ENCODE results near the gene PHC2.

DNA sequence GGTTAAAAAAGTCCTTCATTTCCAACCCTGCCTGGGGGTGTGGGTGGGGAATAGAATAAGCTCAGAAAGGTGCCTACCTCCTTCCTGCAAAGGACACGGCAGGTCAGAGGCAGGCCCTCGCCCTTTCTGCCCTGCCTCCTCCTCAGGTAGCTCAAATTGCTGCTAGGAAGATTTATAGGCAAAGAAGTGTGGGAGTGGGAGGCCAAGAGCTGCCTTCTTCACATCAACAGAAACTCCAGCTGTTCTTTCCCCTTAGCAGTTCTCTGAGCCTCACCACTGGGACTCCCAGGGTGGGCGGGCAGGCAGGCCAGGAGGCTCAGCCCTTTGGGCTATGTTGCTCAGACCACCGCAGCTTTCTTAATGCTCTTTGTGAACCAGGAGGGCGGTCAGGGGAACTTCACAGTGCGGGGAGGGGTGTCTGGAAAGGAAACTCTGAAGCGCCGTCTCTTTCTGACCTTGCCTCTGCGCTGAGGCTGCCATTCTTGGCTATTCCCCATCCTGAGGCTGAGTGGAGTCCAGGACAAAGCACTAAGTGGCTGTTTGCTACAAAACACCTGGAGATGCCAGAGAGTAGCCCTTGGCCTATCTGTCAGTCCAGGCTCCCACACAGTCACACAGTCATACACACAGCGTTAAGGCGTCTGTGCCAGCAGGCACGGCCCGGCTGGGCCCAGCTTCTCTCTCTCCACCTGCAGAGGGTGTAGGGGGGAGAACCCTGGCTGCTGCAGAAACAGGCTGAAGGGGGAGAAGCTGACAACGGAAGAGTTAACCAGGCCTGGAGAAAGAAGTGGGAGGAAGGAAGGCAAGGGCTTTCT is 107.0 kb downstream of the PHC2 start:
- no peak for TF ChIP-seq ZFP30 (CRISPR knock-in tag; IDR thresholded peaks at IDR 0.05)
- no peak for TF ChIP-seq TOX (CRISPR knock-in tag; IDR thresholded peaks at IDR 0.05; ENCODE audit: borderline replicate concordance)
- TF ChIP-seq, protein P1, sequence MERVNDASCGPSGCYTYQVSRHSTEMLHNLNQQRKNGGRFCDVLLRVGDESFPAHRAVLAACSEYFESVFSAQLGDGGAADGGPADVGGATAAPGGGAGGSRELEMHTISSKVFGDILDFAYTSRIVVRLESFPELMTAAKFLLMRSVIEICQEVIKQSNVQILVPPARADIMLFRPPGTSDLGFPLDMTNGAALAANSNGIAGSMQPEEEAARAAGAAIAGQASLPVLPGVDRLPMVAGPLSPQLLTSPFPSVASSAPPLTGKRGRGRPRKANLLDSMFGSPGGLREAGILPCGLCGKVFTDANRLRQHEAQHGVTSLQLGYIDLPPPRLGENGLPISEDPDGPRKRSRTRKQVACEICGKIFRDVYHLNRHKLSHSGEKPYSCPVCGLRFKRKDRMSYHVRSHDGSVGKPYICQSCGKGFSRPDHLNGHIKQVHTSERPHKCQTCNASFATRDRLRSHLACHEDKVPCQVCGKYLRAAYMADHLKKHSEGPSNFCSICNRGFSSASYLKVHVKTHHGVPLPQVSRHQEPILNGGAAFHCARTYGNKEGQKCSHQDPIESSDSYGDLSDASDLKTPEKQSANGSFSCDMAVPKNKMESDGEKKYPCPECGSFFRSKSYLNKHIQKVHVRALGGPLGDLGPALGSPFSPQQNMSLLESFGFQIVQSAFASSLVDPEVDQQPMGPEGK (CRISPR knock-in tag; IDR thresholded peaks at IDR 0.05; ENCODE audit: borderline replicate concordance), result no peak
- no peak for TF ChIP-seq BACH2 (CRISPR knock-in tag; IDR thresholded peaks at IDR 0.05; ENCODE audit: borderline replicate concordance)
- TF ChIP-seq, protein P2, sequence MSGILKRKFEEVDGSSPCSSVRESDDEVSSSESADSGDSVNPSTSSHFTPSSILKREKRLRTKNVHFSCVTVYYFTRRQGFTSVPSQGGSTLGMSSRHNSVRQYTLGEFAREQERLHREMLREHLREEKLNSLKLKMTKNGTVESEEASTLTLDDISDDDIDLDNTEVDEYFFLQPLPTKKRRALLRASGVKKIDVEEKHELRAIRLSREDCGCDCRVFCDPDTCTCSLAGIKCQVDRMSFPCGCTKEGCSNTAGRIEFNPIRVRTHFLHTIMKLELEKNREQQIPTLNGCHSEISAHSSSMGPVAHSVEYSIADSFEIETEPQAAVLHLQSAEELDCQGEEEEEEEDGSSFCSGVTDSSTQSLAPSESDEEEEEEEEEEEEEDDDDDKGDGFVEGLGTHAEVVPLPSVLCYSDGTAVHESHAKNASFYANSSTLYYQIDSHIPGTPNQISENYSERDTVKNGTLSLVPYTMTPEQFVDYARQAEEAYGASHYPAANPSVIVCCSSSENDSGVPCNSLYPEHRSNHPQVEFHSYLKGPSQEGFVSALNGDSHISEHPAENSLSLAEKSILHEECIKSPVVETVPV (CRISPR knock-in tag; IDR thresholded peaks at IDR 0.05), result no peak
- TF ChIP-seq TCF4 (CRISPR knock-in tag; IDR thresholded peaks at IDR 0.05; ENCODE audit: borderline replicate concordance), result no peak
